ENCODE measurements around the gene TBC1D28. TPM values are rescaled to one million over a fixed set of nuclear protein-coding genes. Genes with fewer than 3 reads are reported as not detected.
"Not testable (repeated sequence)": the region's sequence is repeated elsewhere in the genome, so short reads cannot be mapped to it uniquely, and the experiment has no call there.

Gene TBC1D28
- total RNA-seq, 1 donor from 2014 or later, result not detected

- DNase-seq (ENCODE audit: low read depth, low spot score), result not testable (repeated sequence)
These were observed 26.6 kb downstream of the TBC1D28 start for GRCh38 chr17:18617613-18618012.

- DNase-seq (ENCODE audit: low read depth, low spot score), result not testable (repeated sequence)
These were observed 31.2 kb downstream of the TBC1D28 start for GRCh38 chr17:18613016-18613415.

GRCh38 chr17:18593138-18593537, 51.1 kb downstream of the TBC1D28 start:
- DNase-seq (ENCODE audit: low read depth, low spot score), result not testable (repeated sequence)

Other genes starting within 250 kb of the TBC1D28 start
- not detected in 2 replicates for gene LGALS9C, start 167.6 kb downstream of the TBC1D28 start, total RNA-seq
- 3.5 and 3.9 TPM in 2 replicates for gene FOXO3B, start 37.9 kb upstream of the TBC1D28 start, total RNA-seq
- under 0.01 TPM in 1 of 2 replicates, not detected in the other for gene FBXW10, start 99.7 kb upstream of the TBC1D28 start, total RNA-seq
- 46.3 and 62.8 TPM in 2 replicates for gene TVP23B, start 136.8 kb upstream of the TBC1D28 start, total RNA-seq
- gene PRPSAP2, start 213.7 kb upstream of the TBC1D28 start, total RNA-seq, result 37.5 and 47.0 TPM in 2 replicates

Data from pulmonary artery endothelial cell (primary cell).